SKM-1 treated with dmso at 0.1 percent for 144 hours (cell line): ENCODE results near the gene TMEM269.

Experiments used
- DNase-seq: peaks from one replicate; lab custom pipeline; 2025; ENCODE audit not compliant: unreplicated experiment; lab: John Stamatoyannopoulos, UW

The TMEM269 gene

GRCh38 chr1:42847111-42847595 is 62.4 kb downstream of the TMEM269 start:
- DNase-seq = no peak

- no peak for DNase-seq
Observed at GRCh38 chr1:42847721-42848460, 63.1 kb downstream of the TMEM269 start.

- DNase-seq = no peak
Observed at GRCh38 chr1:42848823-42849537, 64.2 kb downstream of the TMEM269 start.

- DNase-seq = no peak
Observed at GRCh38 chr1:42849944-42850343, 65.2 kb downstream of the TMEM269 start.
